NK-92 treated with Interleukin-12 subunit alpha and Interleukin-12 subunit beta, amount 100 ng/mL, for 24 hours (cell line): ENCODE data around the gene GPR6.

Source experiments
- DNase-seq: peaks from one replicate; lab custom pipeline; 2025; lab: John Stamatoyannopoulos, UW

GPR6 gene

DNA sequence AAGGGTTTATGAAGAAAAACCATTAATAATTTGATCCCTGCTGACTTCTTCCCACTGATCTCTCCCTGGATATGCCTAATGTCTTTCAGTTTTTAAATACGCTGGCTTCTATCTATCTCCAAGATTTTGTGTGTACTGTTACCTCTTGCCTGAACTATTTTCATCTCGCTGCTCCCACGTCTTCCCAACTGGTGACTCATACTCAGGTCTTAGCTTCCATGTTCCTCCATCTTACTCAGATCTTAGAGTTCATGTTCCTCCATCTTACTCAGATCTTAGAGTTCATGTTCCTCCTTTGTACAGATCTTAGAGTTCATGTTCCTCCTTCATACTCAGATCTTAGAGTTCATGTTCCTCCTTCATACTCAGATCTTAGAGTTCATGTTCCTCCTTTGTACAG, 21.6 kb downstream of the GPR6 start:
- no peak for DNase-seq

DNA sequence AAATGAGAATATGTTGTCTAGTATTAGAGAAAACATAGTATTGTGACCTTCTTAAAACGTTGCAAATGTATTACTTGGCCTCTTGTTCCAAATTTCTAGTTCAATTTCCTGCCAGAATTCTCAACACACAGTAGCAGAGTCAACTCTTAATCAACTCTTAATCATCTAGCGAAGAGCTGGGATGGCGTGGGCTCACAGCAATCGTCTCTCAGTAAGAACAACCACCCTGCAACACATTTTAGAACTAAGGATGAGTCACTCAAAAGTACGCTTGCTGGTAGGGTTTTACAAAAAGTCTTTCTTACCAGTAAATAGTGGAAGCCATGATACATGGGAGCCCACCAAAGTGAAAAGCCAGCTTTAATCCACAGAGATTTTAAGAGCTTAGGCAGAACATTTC, 24.6 kb downstream of the GPR6 start:
- no peak for DNase-seq

DNA sequence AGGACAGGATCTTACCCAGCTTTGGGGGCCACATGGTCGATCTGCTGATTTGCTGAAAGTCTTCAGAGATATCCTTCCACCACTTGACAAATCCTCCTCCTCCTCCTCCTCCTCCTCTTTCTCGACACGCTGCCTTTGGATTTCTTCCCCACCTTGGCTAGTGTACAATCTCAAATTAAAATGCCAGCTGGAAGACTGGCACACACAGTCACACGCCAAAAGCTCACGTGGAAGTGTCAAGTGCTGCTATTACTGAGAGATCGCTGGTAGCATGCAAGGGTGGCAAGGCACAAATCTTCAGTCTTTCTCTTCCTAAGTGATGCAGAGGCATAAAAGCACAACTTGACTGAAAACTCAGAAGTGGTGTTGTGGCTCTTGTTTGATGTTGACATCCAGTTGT, 35.3 kb downstream of the GPR6 start:
- DNase-seq, result no peak

DNA sequence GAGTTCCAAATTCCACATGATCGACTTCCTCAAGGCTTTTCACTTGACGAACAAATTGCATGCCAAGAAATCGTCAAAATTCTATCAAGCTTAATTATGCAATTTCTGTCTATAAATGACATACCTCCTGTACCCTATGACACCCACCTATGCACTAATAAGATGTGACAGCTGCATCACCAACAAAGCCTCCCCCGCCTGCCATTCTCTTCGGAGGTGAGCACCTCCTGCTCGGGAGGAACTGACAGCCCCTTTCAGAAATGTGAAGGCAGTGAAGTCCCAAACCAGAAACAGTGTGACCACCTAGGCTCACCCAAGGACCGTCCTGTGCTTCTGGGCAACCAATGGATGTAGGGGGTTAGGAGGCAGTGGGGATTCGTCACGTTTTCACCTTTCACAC, 37.1 kb downstream of the GPR6 start:
- DNase-seq, result no peak

DNA sequence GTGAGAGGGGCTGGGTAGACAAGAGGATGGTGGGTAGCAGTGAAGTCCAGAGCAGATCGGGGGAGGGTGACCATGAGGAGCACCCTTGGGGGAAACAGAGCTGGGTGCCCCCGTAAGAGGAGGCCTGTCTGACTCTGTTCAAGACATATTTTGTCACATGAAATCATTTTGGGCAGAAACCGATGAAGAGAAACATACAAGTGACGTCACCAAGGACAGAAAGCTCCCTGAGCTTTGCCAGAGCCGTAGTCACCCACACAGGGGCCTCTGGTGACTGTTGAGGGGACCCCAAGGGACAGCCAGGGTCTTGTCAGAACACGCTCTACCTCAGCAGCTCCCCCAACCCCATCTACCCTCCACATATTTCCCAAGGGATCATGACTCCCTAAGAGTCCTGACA, 39.2 kb downstream of the GPR6 start:
- DNase-seq, result no peak

DNA sequence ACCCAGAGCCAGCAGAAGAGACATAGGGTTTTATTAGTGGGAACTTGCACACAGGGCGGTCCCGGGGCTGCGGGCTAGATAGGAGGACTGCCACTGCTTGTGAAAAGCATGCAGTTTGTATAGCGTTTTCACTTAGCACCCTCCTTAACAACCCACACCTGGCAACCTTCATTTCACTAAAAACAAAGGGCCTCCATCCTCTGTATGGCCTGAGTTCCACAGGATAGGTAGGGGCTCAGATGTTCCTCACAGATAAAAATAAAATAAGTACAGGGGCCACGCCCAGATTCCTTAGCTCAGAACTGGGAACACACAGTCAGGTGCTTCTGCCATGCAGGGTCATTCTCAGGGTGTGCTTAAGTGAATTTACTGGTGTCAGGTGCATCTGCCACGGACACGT, 39.8 kb downstream of the GPR6 start:
- no peak for DNase-seq

DNA sequence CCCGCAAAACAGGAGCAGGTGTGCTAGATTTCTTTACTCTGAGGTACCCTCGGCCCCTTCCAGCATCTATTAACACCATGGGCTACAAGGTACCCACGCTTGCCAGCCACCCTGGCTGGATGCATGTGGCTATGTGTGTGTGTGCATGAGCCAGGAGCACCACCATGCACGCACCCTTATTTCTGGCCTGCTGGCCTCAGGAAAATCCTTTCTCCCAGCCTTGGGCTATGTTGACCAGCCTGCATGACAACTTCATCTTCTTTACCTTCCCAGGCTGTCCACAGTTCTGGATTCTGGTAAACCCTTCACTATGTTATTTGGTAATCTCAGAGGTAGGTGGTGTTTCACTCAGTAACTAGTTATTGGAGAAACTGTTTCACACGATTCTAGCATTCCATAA, 40.4 kb downstream of the GPR6 start:
- no peak for DNase-seq

DNA sequence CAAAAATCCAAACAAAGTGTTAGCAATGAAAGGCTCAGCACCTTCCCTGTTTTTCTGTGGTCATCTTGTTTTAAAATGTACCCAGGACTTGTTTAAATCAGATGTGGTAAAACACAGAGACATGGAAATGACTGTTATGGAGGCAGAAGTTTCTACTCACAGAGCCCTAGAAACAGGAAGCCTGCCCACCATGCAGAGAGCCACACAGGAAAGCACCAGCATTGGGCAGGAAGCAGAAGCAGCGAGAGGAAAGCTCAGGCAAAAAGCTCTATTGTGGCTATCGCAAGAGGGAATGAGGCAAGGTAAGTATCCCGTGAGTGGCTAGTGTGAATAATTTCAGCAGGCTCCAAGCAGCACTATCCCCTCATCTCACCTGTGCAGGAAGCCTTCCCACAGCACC, 42.8 kb downstream of the GPR6 start:
- DNase-seq, result no peak

DNA sequence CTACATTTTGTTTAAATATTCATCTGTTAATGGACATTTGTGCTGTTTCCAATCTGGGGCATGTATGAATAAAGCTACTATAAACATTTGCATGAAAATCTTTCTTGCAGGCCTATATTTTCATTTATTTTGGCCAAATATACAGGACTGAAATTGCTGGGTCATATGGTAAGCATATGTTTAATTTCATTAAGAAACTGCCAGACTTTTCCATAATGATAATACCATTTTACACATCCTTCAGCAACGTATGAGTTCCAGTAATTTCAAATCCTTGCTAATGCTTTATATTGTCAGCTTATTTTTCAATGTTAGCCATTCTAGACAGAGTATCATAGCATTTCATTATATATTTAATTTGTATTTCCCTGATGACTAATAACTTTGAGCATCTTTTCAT, 51.0 kb downstream of the GPR6 start:
- DNase-seq, result no peak
